ENCODE results near the gene CFAP90. TPM values are rescaled to one million over a fixed set of nuclear protein-coding genes. Genes with fewer than 3 reads are reported as not detected.

CFAP90 gene
- total and polyA plus RNA-seq, 2 donors (not counting 3 experiments of a cell fraction or from before 2014, with no cell fraction given) = 0.07 TPM; not detected in 1

DNA sequence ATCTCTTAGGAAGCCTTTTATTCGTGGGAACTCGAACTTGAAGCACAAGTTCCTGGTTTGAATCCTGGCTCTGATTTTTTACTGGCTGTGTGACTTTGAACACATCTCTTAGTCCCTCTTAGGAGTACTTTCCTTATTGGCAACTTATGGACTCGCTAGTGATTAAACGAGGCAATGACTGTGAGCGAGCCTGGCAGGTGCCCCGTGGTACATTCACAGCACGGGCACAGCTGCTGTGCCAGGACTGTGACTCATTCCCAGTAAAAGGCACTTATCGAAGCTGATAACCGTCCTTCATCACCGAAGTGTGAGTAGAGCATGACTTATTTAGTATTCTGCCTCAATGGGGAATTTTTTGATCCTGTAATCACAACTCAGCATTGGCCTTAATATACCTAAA is 22.7 kb downstream of the CFAP90 start:
- FAIRE-seq (no peak), DNase-seq (ENCODE audit: low read depth, low spot score) (no peak)
- H3K4me1 ChIP-seq (ENCODE audit: control insufficient read depth, extremely low read depth, insufficient read depth, low read length) = no peaks in the 10 kb centered on the region
- ChIA-PET CTCF (no interaction called here), POLR2A (no interaction called here)
- H3K9me3 ChIP-seq (replicated peaks; ENCODE audit: control insufficient read depth, insufficient read depth, low read length) = no peaks in the 10 kb centered on the region
- TF ChIP-seq JUN (IDR thresholded peaks at IDR 0.05; ENCODE audit: borderline replicate concordance, insufficient read depth, insufficient read length, low read depth) = no peak
- no peak for TF ChIP-seq MYC (IDR thresholded peaks at IDR 0.05; ENCODE audit: low read depth, low read length)
- no peak for TF ChIP-seq POLR2AphosphoS5 (IDR thresholded peaks at IDR 0.05; ENCODE audit: insufficient read depth, low read depth, low read length)
- no peak for TF ChIP-seq FOS (IDR thresholded peaks at IDR 0.05; ENCODE audit: borderline replicate concordance, insufficient read depth, low read length)
- TF ChIP-seq, protein P1, sequence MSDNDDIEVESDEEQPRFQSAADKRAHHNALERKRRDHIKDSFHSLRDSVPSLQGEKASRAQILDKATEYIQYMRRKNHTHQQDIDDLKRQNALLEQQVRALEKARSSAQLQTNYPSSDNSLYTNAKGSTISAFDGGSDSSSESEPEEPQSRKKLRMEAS (IDR thresholded peaks at IDR 0.05; ENCODE audit: insufficient read depth, insufficient read length) = no peak
- TF ChIP-seq GATA2 (IDR thresholded peaks at IDR 0.05; ENCODE audit: insufficient read depth, insufficient read length, low read depth, low read length) = no peak
- TF ChIP-seq EZH2 (IDR thresholded peaks at IDR 0.05; ENCODE audit: borderline replicate concordance, low read depth, low read length, severe bottlenecking) = no peak
- no peak for TF ChIP-seq POLR2A (IDR thresholded peaks at IDR 0.05; ENCODE audit: low read depth, low read length)
- TF ChIP-seq, protein P2, sequence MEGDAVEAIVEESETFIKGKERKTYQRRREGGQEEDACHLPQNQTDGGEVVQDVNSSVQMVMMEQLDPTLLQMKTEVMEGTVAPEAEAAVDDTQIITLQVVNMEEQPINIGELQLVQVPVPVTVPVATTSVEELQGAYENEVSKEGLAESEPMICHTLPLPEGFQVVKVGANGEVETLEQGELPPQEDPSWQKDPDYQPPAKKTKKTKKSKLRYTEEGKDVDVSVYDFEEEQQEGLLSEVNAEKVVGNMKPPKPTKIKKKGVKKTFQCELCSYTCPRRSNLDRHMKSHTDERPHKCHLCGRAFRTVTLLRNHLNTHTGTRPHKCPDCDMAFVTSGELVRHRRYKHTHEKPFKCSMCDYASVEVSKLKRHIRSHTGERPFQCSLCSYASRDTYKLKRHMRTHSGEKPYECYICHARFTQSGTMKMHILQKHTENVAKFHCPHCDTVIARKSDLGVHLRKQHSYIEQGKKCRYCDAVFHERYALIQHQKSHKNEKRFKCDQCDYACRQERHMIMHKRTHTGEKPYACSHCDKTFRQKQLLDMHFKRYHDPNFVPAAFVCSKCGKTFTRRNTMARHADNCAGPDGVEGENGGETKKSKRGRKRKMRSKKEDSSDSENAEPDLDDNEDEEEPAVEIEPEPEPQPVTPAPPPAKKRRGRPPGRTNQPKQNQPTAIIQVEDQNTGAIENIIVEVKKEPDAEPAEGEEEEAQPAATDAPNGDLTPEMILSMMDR (IDR thresholded peaks at IDR 0.05; ENCODE audit: extremely low read depth in 1 of 2, insufficient read depth in 1 of 2, low read depth in 1 of 2, low read length in 2 of 2) = no peak
- no peak overlapping the region for H3K4me3 ChIP-seq (replicated peaks in 1 of 3; ENCODE audit: insufficient read depth in 1 of 3, low read depth in 1 of 3, low read length in 3 of 3)
- no peaks in the 10 kb centered on the region for H3K36me3 ChIP-seq (ENCODE audit: control insufficient read depth in 2 of 2, extremely low read depth in 1 of 2, insufficient read depth in 2 of 2, low read length in 2 of 2)
- H3K9me1 ChIP-seq (replicated peaks; ENCODE audit: control insufficient read depth, extremely low read depth, insufficient read depth, low read length) = no peaks in the 10 kb centered on the region
- no peaks in the 10 kb centered on the region for H3K27me3 ChIP-seq (ENCODE audit: control insufficient read depth in 2 of 2, insufficient read depth in 2 of 2, low read length in 2 of 2)
- no peak overlapping the region for H3K9ac ChIP-seq (replicated peaks; ENCODE audit: extremely low read depth, insufficient read depth, low read length)
- intact Hi-C loops (cut with micrococcal nuclease) = no loop called here
- H2AFZ ChIP-seq (ENCODE audit: low read depth, low read length) = no peak overlapping the region
- H4K20me1 ChIP-seq (replicated peaks; ENCODE audit: control insufficient read depth, extremely low read depth, insufficient read depth, low read length) = no peaks in the 10 kb centered on the region
- no peak overlapping the region for H3K4me2 ChIP-seq (ENCODE audit: insufficient read depth, low read length)
- no peak overlapping the region for H3K27ac ChIP-seq (ENCODE audit: insufficient read depth, low read depth, low read length)
- dilution Hi-C loops (cut with MboI; ENCODE audit: extremely low pct_ligation_motif_present, low sequenced_read_pairs) = no loop called here
- BruUV-seq (replicated peaks) = no TSS peak
- no peaks in the 10 kb centered on the region for H3K79me2 ChIP-seq (ENCODE audit: control insufficient read depth, insufficient read depth, low read length)

Data from endothelial cell of umbilical vein (primary cell).